ENCODE results near the gene PIWIL4. TPM values are rescaled to one million over a fixed set of nuclear protein-coding genes. Genes with fewer than 3 reads are reported as not detected.
A peak's percentile ranks its signal among the peaks of the same experiment; 100 is the strongest.

PIWIL4 gene
- 10 to 100 TPM in 1 of 3 donors, 1 to 10 TPM in 2; 5.0 to 11.5 (median 5.9) TPM for total RNA-seq
- long read RNA-seq, donor 1, partial matches to known transcripts = 1 of 6 reads
- long read RNA-seq, donor 1, other reads (novel, unspliced or antisense) = 5 of 6 reads
- long read RNA-seq, donor 2 = 0 reads

GRCh38 chr11:94567181-94567670 lies at the start of gene PIWIL4:
PIWIL4 (plus strand) TSS chr11:94567368; CDS start chr11:94567519, 151 bp downstream.
- Histone ChIP-seq H3K9me3 (no peaks in the 10 kb centered on the region), H3K4me1 (ENCODE audit: low read depth) (no peaks in the 10 kb centered on the region), H3K4me3 (no peak within 1 kb of the TSS), H3K36me3 (ENCODE audit: low read depth) (no peaks in the 10 kb centered on the region)
- no peak for TF ChIP-seq CTCF (IDR thresholded peaks at IDR 0.05)
- intact Hi-C loops (cut with DNase I, micrococcal nuclease) = no loop called here
- DNase-seq = no peak
- ATAC-seq = no peak

GRCh38 chr11:94518300-94518699 lies 48.9 kb upstream of the PIWIL4 start:
- Histone ChIP-seq H3K36me3 (ENCODE audit: low read depth) (no peaks in the 10 kb centered on the region), H3K4me1 (ENCODE audit: low read depth) (peaks cover 1% of the 10 kb centered on the region), H3K4me3 (no peak overlapping the region), H3K9me3 (no peaks in the 10 kb centered on the region)
- DNase-seq = no peak
- intact Hi-C loops (cut with DNase I, micrococcal nuclease) = no loop called here
- ATAC-seq = no peak
- no peak for TF ChIP-seq CTCF (IDR thresholded peaks at IDR 0.05)

- H3K36me3 ChIP-seq (ENCODE audit: low read depth) = no peaks in the 10 kb centered on the region
- no peaks in the 10 kb centered on the region for H3K4me1 ChIP-seq (ENCODE audit: low read depth)
- ATAC-seq = peak; percentile 54
- intact Hi-C loops (cut with DNase I, micrococcal nuclease) = loop anchor here (5.0 to 10.0 kb wide), 2 partner anchors 83 to 375 kb away; no protein-coding TSS in a partner anchor
- H3K4me3 ChIP-seq = no peak overlapping the region
- DNase-seq = peak in 1 of 3 donors; percentile 58
- TF ChIP-seq CTCF (IDR thresholded peaks at IDR 0.05) = peak; percentile 14
- no peaks in the 10 kb centered on the region for H3K9me3 ChIP-seq
Measured at GRCh38 chr11:94519478-94520084, 47.6 kb upstream of the PIWIL4 start.

GRCh38 chr11:94521684-94522083 lies 45.5 kb upstream of the PIWIL4 start:
- Histone ChIP-seq H3K36me3 (ENCODE audit: low read depth) (no peaks in the 10 kb centered on the region), H3K4me3 (no peak overlapping the region), H3K4me1 (ENCODE audit: low read depth) (peaks cover 3% of the 10 kb centered on the region), H3K9me3 (no peaks in the 10 kb centered on the region)
- intact Hi-C loops (cut with DNase I, micrococcal nuclease) = loop anchor here (5.0 to 10.0 kb wide), 2 partner anchors 81 to 373 kb away; no protein-coding TSS in a partner anchor
- TF ChIP-seq CTCF (IDR thresholded peaks at IDR 0.05) = peak; percentile 24
- ATAC-seq (peak; percentile 84), DNase-seq (no peak)

GRCh38 chr11:94524341-94524740 lies 42.8 kb upstream of the PIWIL4 start:
- Histone ChIP-seq H3K36me3 (ENCODE audit: low read depth) (no peaks in the 10 kb centered on the region), H3K4me3 (no peak overlapping the region), H3K4me1 (ENCODE audit: low read depth) (peaks cover 3% of the 10 kb centered on the region), H3K9me3 (no peaks in the 10 kb centered on the region)
- intact Hi-C loops (cut with DNase I, micrococcal nuclease) = loop anchor here (5.0 to 10.0 kb wide), 2 partner anchors 78 to 370 kb away; no protein-coding TSS in a partner anchor
- no peak for DNase-seq
- TF ChIP-seq CTCF (IDR thresholded peaks at IDR 0.05) = no peak
- ATAC-seq = no peak
